ENCODE measurements around the gene SH3GL1. TPM values are rescaled to one million over a fixed set of nuclear protein-coding genes. Genes with fewer than 3 reads are reported as not detected.

Gene SH3GL1
- total RNA-seq, 2 experiments from 2014 or later, result 39.3 to 40.9 TPM

- ChIA-PET POLR2A (no interaction called here), CTCF (no interaction called here)
- TF ChIP-seq, protein P1, sequence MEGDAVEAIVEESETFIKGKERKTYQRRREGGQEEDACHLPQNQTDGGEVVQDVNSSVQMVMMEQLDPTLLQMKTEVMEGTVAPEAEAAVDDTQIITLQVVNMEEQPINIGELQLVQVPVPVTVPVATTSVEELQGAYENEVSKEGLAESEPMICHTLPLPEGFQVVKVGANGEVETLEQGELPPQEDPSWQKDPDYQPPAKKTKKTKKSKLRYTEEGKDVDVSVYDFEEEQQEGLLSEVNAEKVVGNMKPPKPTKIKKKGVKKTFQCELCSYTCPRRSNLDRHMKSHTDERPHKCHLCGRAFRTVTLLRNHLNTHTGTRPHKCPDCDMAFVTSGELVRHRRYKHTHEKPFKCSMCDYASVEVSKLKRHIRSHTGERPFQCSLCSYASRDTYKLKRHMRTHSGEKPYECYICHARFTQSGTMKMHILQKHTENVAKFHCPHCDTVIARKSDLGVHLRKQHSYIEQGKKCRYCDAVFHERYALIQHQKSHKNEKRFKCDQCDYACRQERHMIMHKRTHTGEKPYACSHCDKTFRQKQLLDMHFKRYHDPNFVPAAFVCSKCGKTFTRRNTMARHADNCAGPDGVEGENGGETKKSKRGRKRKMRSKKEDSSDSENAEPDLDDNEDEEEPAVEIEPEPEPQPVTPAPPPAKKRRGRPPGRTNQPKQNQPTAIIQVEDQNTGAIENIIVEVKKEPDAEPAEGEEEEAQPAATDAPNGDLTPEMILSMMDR (IDR thresholded peaks at IDR 0.05), result no peak
- Histone ChIP-seq H3K4me3 (ENCODE audit: low read length) (no peak overlapping the region), H3K27me3 (ENCODE audit: control insufficient read depth in 1 of 2, insufficient read depth in 2 of 2, low read length in 2 of 2) (no peaks in the 10 kb centered on the region), H3K27ac (ENCODE audit: low read depth in 1 of 2, low read length in 2 of 2) (no peak overlapping the region), H3K9me3 (ENCODE audit: control insufficient read depth in 1 of 2, insufficient read depth in 1 of 2, low read length in 2 of 2) (no peaks in the 10 kb centered on the region), H3K36me3 (ENCODE audit: insufficient read depth, low read length) (peaks cover 25% of the 10 kb centered on the region), H3K4me1 (ENCODE audit: insufficient read depth, low read length) (no peaks in the 10 kb centered on the region)
- DNase-seq, result no peak
- H3K27me3 Mint-ChIP-seq, result no peaks in the 10 kb centered on the region
- no peaks in the 10 kb centered on the region for H3K4me1 Mint-ChIP-seq (ENCODE audit: low read depth)
- no peak overlapping the region for H3K27ac Mint-ChIP-seq
- intact Hi-C loops (cut with DNase I, micrococcal nuclease), result no loop called here
- H3K9me3 Mint-ChIP-seq, result no peaks in the 10 kb centered on the region
- ATAC-seq (ENCODE audit: poor library complexity), result no peak
- H3K4me3 Mint-ChIP-seq, result no peak overlapping the region
- H3K36me3 Mint-ChIP-seq (ENCODE audit: low read depth), result peaks cover 37% of the 10 kb centered on the region
Measured at GRCh38 chr19:4429771-4430171, 29.4 kb upstream of the SH3GL1 start.

- Mint-ChIP-seq H3K27me3 (no peaks in the 10 kb centered on the region), H3K4me3 (no peak overlapping the region), H3K4me1 (ENCODE audit: low read depth) (no peaks in the 10 kb centered on the region), H3K9me3 (no peaks in the 10 kb centered on the region), H3K27ac (no peak overlapping the region), H3K36me3 (ENCODE audit: low read depth) (peaks cover 33% of the 10 kb centered on the region)
- H3K36me3 ChIP-seq (ENCODE audit: insufficient read depth, low read length), result peaks cover 23% of the 10 kb centered on the region
- TF ChIP-seq, protein P1 (IDR thresholded peaks at IDR 0.05), result no peak
- H3K9me3 ChIP-seq (ENCODE audit: control insufficient read depth in 1 of 2, insufficient read depth in 1 of 2, low read length in 2 of 2), result no peaks in the 10 kb centered on the region
- no peak overlapping the region for H3K4me3 ChIP-seq (ENCODE audit: low read length)
- no peak for ATAC-seq (ENCODE audit: poor library complexity)
- DNase-seq, result no peak
- no peaks in the 10 kb centered on the region for H3K27me3 ChIP-seq (ENCODE audit: control insufficient read depth in 1 of 2, insufficient read depth in 2 of 2, low read length in 2 of 2)
- ChIA-PET CTCF (no interaction called here), POLR2A (no interaction called here)
- no peak overlapping the region for H3K27ac ChIP-seq (ENCODE audit: low read depth in 1 of 2, low read length in 2 of 2)
- intact Hi-C loops (cut with DNase I, micrococcal nuclease), result no loop called here
- H3K4me1 ChIP-seq (ENCODE audit: insufficient read depth, low read length), result no peaks in the 10 kb centered on the region
Measured at GRCh38 chr19:4429256-4429655, 28.9 kb upstream of the SH3GL1 start.

DNA sequence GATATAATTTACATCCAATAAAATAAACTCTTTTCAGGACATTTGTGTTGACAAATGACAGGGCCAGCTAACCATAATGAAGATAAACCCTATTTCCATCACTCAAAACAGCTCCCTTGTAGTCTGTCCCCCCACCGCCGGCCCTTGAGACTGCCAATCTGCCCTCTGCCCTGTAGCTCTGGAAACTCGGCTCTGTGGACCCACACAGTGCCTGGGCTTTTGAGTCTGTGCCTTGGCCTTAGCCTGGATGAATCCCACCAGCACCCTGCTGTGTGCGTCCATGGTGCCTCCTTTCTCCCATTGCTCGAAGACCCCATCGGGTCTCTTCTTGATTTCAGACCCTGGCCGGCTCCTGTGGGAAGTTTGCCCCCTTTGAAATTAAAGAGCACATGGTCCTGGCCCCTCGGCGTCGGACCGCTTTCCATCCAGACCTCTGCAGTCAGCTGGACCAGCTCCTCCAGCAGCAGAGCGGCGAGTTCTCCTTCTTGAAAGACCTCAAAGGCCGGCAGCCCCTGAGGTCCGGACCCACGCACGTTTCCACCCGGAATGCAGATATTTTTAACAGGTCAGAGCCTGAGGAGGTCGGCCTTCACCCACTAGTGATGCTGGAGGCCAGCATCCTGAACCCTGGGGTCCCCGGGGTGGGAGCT is 28.1 kb upstream of the SH3GL1 start:
- Histone ChIP-seq H3K4me3 (ENCODE audit: low read length) (no peak overlapping the region), H3K4me1 (ENCODE audit: insufficient read depth, low read length) (no peaks in the 10 kb centered on the region), H3K36me3 (ENCODE audit: insufficient read depth, low read length) (peaks cover 27% of the 10 kb centered on the region), H3K27ac (ENCODE audit: low read depth in 1 of 2, low read length in 2 of 2) (no peak overlapping the region), H3K27me3 (ENCODE audit: control insufficient read depth in 1 of 2, insufficient read depth in 2 of 2, low read length in 2 of 2) (no peaks in the 10 kb centered on the region), H3K9me3 (ENCODE audit: control insufficient read depth in 1 of 2, insufficient read depth in 1 of 2, low read length in 2 of 2) (no peaks in the 10 kb centered on the region)
- intact Hi-C loops (cut with DNase I, micrococcal nuclease), result no loop called here
- H3K4me1 Mint-ChIP-seq (ENCODE audit: low read depth), result no peaks in the 10 kb centered on the region
- no peak overlapping the region for H3K4me3 Mint-ChIP-seq
- no peak for ATAC-seq (ENCODE audit: poor library complexity)
- ChIA-PET CTCF (no interaction called here), POLR2A (no interaction called here)
- no peak overlapping the region for H3K27ac Mint-ChIP-seq
- no peaks in the 10 kb centered on the region for H3K27me3 Mint-ChIP-seq
- no peaks in the 10 kb centered on the region for H3K9me3 Mint-ChIP-seq
- no peak for DNase-seq
- peaks cover 40% of the 10 kb centered on the region for H3K36me3 Mint-ChIP-seq (ENCODE audit: low read depth)
- TF ChIP-seq, protein P1 (IDR thresholded peaks at IDR 0.05), result no peak

All from CD4-positive, alpha-beta T cell (primary cell).